A549 (cell line): ENCODE measurements around the gene TMEM271. TPM values are rescaled to one million over a fixed set of nuclear protein-coding genes. Genes with fewer than 3 reads are reported as not detected.
"Not testable (repeated sequence)": the region's sequence is repeated elsewhere in the genome, so short reads cannot be mapped to it uniquely, and the experiment has no call there.

Experiments used
- ATAC-seq, 2 experiments: fragments of 200-7000 bp in 1 of 2; fragments of >200 bp in 1 of 2; cut with Nextera tagmentation in 1 of 2; cut with Tn5 transposase in 1 of 2; 3 replicates each; pipeline versions ENCODE4 v1.8.0 to v1.9.1; 2018 to 2020; ENCODE audit warnings: mild to moderate bottlenecking in 1 of 2, moderate library complexity in 1 of 2
- CTCF ChIA-PET: fragments of 300-600 bp; sonication (Branson Sonifier 250); formaldehyde crosslinking; extraction: SDS; loops from one replicate; lab custom pipeline; 2021; ENCODE audit warnings: antibody characterized with exemption, inconsistent platforms; lab: Yijun Ruan, JAX
- POLR2A ChIA-PET: fragments of 350-600 bp; formaldehyde crosslinking; extraction: SDS; loops from one replicate; lab custom pipeline; 2021; ENCODE audit warnings: antibody characterized with exemption, inconsistent platforms; lab: Yijun Ruan, JAX
- DNase-seq, 2 experiments: peaks; one replicate each; pipeline versions ENCODE4 v3.0.0 to v3.0.0-alpha.2; 2011 to 2016; ENCODE audit warnings: low read depth in 1 of 2, low spot score in 1 of 2
- FAIRE-seq: peaks from 2 replicates; lab custom pipeline; 2011; peaks lifted over from hg19 to GRCh38; lab: Jason Lieb, UNC
- H3K27ac ChIP-seq, 2 experiments: fragments of >200 bp; sonication (Bioruptor Twin); formaldehyde crosslinking; 3 replicates each; pipeline ENCODE4 v1.5.1; 2016 to 2017
- H3K4me1 ChIP-seq: fragments of >200 bp; sonication (Bioruptor Twin); formaldehyde crosslinking; 3 replicates; pipeline ENCODE4 v1.6.1; 2016
- H3K4me2 ChIP-seq: fragments of >200 bp; sonication (Bioruptor Twin); formaldehyde crosslinking; 3 replicates; pipeline ENCODE4 v1.6.1; 2016
- H3K4me3 ChIP-seq: fragments of >200 bp; sonication (Bioruptor Twin); formaldehyde crosslinking; 3 replicates; pipeline ENCODE4 v1.5.1; 2016
- H3K9me3 ChIP-seq: fragments of >200 bp; sonication (Bioruptor Twin); formaldehyde crosslinking; 3 replicates; pipeline ENCODE4 v1.6.1; 2016
- BCL3 ChIP-seq: fragments of >200 bp; sonication (Bioruptor Twin); formaldehyde crosslinking; IDR thresholded peaks from 3 replicates; pipeline ENCODE4 v1.6.1; 2016
- BHLHE40 ChIP-seq: IDR thresholded peaks from 2 replicates; pipeline ENCODE4 v1.6.1; 2012; ENCODE audit warnings: low read depth, low read length, inconsistent platforms
- EP300 ChIP-seq, 2 experiments: fragments of >200 bp; sonication (Bioruptor Twin); formaldehyde crosslinking; IDR thresholded peaks; 2 replicates in 1 of 2; 3 replicates in 1 of 2; pipeline ENCODE4 v1.6.1; 2016 to 2017
- FOSL2 ChIP-seq, 2 experiments: fragments of 450-650 bp in 1 of 2; fragments of >200 bp in 1 of 2; sonication (Bioruptor Twin) in 1 of 2; formaldehyde crosslinking; IDR thresholded peaks; 2 replicates each; pipeline versions ENCODE4 v1.5.0 to v1.6.1; 2016 to 2020; ENCODE audit warnings: mild to moderate bottlenecking in 1 of 2, moderate library complexity in 1 of 2
- HES2 ChIP-seq: fragments of >200 bp; sonication (Bioruptor Twin); formaldehyde crosslinking; IDR thresholded peaks from 2 replicates; pipeline ENCODE4 v1.6.1; 2016
- HOXA7 ChIP-seq: fragments of 250-450 bp; sonication (Bioruptor Pico); IDR thresholded peaks from 2 replicates; pipeline ENCODE4 v1.5.0; 2020; ENCODE audit warnings: mild to moderate bottlenecking, moderate library complexity
- JUNB ChIP-seq: fragments of >200 bp; sonication (Bioruptor Twin); formaldehyde crosslinking; IDR thresholded peaks from 2 replicates; pipeline ENCODE4 v1.6.1; 2016
- MAFK ChIP-seq: fragments of 450-650 bp; IDR thresholded peaks from 2 replicates; pipeline ENCODE4 v1.6.1; 2014; ENCODE audit not compliant: partially characterized antibody
- MAZ ChIP-seq: fragments of 150-350 bp; IDR thresholded peaks from 2 replicates; pipeline ENCODE4 v1.6.1; 2014; ENCODE audit warnings: antibody characterized with exemption, low read depth, low read length, borderline replicate concordance
- PBX3 ChIP-seq: IDR thresholded peaks from 2 replicates; pipeline ENCODE4 v1.6.1; 2012
- POLR2A ChIP-seq: IDR thresholded peaks from 2 replicates; pipeline ENCODE4 v1.6.1; 2012; ENCODE audit warnings: mild to moderate bottlenecking, low read length
- RCOR1 ChIP-seq: fragments of 150-350 bp; IDR thresholded peaks from 2 replicates; pipeline ENCODE4 v1.6.1; 2014; ENCODE audit warnings: antibody characterized with exemption, low read length, low read depth
- RFX5 ChIP-seq: fragments of 450-650 bp; IDR thresholded peaks from 2 replicates; pipeline ENCODE4 v1.7.1; 2014; ENCODE audit warnings: antibody characterized with exemption, mild to moderate bottlenecking, moderate library complexity
- RNF2 ChIP-seq: fragments of 200-600 bp; sonication (generic); IDR thresholded peaks from 2 replicates; pipeline ENCODE4 v1.6.1; 2016; ENCODE audit warnings: low read depth, mild to moderate bottlenecking, antibody characterized with exemption, moderate library complexity, borderline replicate concordance
- TP53 ChIP-seq: fragments of 250-450 bp; sonication (Bioruptor Pico); IDR thresholded peaks from 2 replicates; pipeline ENCODE4 v1.5.0; 2021; ENCODE audit warnings: mild to moderate bottlenecking, moderate library complexity
- WGBS: methylation state at CpG from one replicate; pipeline ENCODE4 v1.1.6; 2017; ENCODE audit errors: missing lambda C conversion rate; 5-methylcytosine and 5-hydroxymethylcytosine counted together
- polyA plus RNA-seq, 4 experiments: library from polyadenylated mRNA; depleted of rRNA in 3 of 4; stranded (reverse); fragments of >200 nt; fragmentation: RNase III in 1 of 4; extraction: RNeasy Plus Mini Kit Qiagen cat#74134 plus additional on column Dnase treatment in 1 of 4; gene quantifications; 2 replicates in 3 of 4; 3 replicates in 1 of 4; pipeline ENCODE4 v1.2.3, GENCODE V29; 2011 to 2017

TMEM271 gene
- polyA plus RNA-seq, 2 of the 4 experiments (the other 2 are of a cell fraction): not detected

- FAIRE-seq (no peak), DNase-seq (no peak), ATAC-seq (no peak)
- WGBS: 40% methylated on average over 6 of the region's 6 CpGs
- Histone ChIP-seq H3K27ac (no peak overlapping the region), H3K4me2 (no peak overlapping the region), H3K4me3 (no peak overlapping the region), H3K4me1 (no peaks in the 10 kb centered on the region), H3K9me3 (no peaks in the 10 kb centered on the region)
- ChIA-PET CTCF (no interaction called here), POLR2A (no interaction called here)
- no peak for TF ChIP-seq HES2
- TF ChIP-seq RCOR1: no peak
- TF ChIP-seq RFX5: no peak
- no peak for TF ChIP-seq TP53 (CRISPR knock-in tag)
- TF ChIP-seq POLR2A: no peak
- TF ChIP-seq JUNB: no peak
Observed at GRCh38 chr4:600166-600565, 24.1 kb upstream of the TMEM271 start.

GRCh38 chr4:598925-599324 is 22.8 kb upstream of the TMEM271 start:
- peak; percentile 78 for TF ChIP-seq MAFK
- TF ChIP-seq BCL3: no peak
- TF ChIP-seq RNF2: no peak
- TF ChIP-seq MAZ: no peak
- no peak overlapping the region for H3K27ac ChIP-seq
- H3K4me3 ChIP-seq: no peak overlapping the region
- H3K4me2 ChIP-seq: no peak overlapping the region
- ChIA-PET POLR2A (no interaction called here), CTCF (no interaction called here)
- no peak for ATAC-seq
- WGBS: 0% methylated on average over 2 of the region's 3 CpGs
- DNase-seq: no peak
- H3K9me3 ChIP-seq: no peaks in the 10 kb centered on the region
- H3K4me1 ChIP-seq: no peaks in the 10 kb centered on the region
- FAIRE-seq: no peak

GRCh38 chr4:592825-593520 is 16.9 kb upstream of the TMEM271 start:
- TF ChIP-seq EP300 (IDR thresholded peaks at IDR 0.05): no peak
- TF ChIP-seq JUNB: no peak
- TF ChIP-seq BHLHE40: no peak
- TF ChIP-seq FOSL2 (IDR thresholded peaks at IDR 0.05): no peak
- no peak for TF ChIP-seq FOSL2 (CRISPR knock-in tag; IDR thresholded peaks at IDR 0.05)
- DNase-seq (no peak), ATAC-seq (no peak), FAIRE-seq (no peak)
- no peaks in the 10 kb centered on the region for H3K9me3 ChIP-seq
- ChIA-PET CTCF (no interaction called here), POLR2A (no interaction called here)
- H3K27ac ChIP-seq: no peak overlapping the region
- no peak overlapping the region for H3K4me2 ChIP-seq
- no peaks in the 10 kb centered on the region for H3K4me1 ChIP-seq
- WGBS: 30% methylated on average over 5 of the region's 5 CpGs
- H3K4me3 ChIP-seq: no peak overlapping the region

GRCh38 chr4:592178-592577 is 16.1 kb upstream of the TMEM271 start:
- POLR2A ChIA-PET, H3K9me3 ChIP-seq, H3K4me3 ChIP-seq, ATAC-seq, H3K4me1 ChIP-seq, CTCF ChIA-PET, H3K4me2 ChIP-seq, DNase-seq, H3K27ac ChIP-seq, FAIRE-seq: not testable (repeated sequence)
- 44% methylated on average over 10 of the region's 13 CpGs for WGBS

GRCh38 chr4:590313-590841 is 14.3 kb upstream of the TMEM271 start:
- no peak for ATAC-seq
- Histone ChIP-seq H3K4me1 (no peaks in the 10 kb centered on the region), H3K27ac (no peak overlapping the region), H3K4me2 (no peak overlapping the region), H3K9me3 (no peaks in the 10 kb centered on the region), H3K4me3 (no peak overlapping the region)
- POLR2A ChIA-PET: no interaction called here
- no peak for FAIRE-seq
- no peak for TF ChIP-seq PBX3
- TF ChIP-seq HOXA7: no peak
- CTCF ChIA-PET: interaction anchor here (0.7 kb wide), 1 partner anchor 9 kb away, joined by 3 read pairs; no protein-coding TSS in a partner anchor
- WGBS: 21% methylated on average over 6 of the region's 12 CpGs
- DNase-seq: no peak
